ENCODE measurements around the gene GABRB3.

GABRB3 gene

GRCh38 chr15:26525096-26525495 is 247.8 kb downstream of the GABRB3 start:
- no peak for DNase-seq

- no peak for DNase-seq
Measured at GRCh38 chr15:26521691-26522198, 251.1 kb downstream of the GABRB3 start.

- DNase-seq = no peak
Measured at GRCh38 chr15:26521130-26521529, 251.7 kb downstream of the GABRB3 start.

- no peak for DNase-seq
Measured at GRCh38 chr15:26518885-26519284, 254.0 kb downstream of the GABRB3 start.

GRCh38 chr15:26516102-26516980 is 256.5 kb downstream of the GABRB3 start:
- no peak for DNase-seq

- no peak for DNase-seq
Measured at GRCh38 chr15:26504009-26504408, 268.9 kb downstream of the GABRB3 start.

Data from eye (tissue), 1 donor.